Measurements from ENCODE around the gene MKS1. TPM values are rescaled to one million over a fixed set of nuclear protein-coding genes. Genes with fewer than 3 reads are reported as not detected.

Gene MKS1
- total RNA-seq, 4 donors from 2014 or later = 2.2 to 6.7 (median 2.8) TPM

DNA sequence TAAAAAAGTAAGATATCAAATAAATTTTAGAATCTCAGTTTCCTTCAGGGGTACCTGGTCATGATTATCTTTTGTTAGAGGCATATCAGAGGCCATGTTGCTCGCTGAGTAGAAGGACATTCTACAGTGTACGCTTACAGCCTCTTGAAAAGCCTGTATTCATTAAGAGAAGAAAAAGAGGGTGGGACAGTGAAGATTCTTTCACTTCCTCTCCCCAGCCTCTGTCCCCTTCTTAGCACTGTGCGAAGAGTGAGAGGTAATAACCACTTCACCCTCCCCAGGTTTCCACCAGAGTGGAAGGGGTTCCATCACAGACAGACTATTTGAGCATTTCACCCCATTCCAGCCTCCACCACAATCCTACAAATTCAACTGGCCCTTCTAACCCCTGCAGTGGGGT lies 14.5 kb upstream of the MKS1 start:
- in situ Hi-C loops (cut with MboI; ENCODE audit: low sequenced_read_pairs in 4 of 4) (no loop called here), intact Hi-C loops (cut with DNase I; ENCODE audit: low total_unique reads) (no loop called here)
- H3K4me1 ChIP-seq = no peaks in the 10 kb centered on the region
- TF ChIP-seq, protein P1, sequence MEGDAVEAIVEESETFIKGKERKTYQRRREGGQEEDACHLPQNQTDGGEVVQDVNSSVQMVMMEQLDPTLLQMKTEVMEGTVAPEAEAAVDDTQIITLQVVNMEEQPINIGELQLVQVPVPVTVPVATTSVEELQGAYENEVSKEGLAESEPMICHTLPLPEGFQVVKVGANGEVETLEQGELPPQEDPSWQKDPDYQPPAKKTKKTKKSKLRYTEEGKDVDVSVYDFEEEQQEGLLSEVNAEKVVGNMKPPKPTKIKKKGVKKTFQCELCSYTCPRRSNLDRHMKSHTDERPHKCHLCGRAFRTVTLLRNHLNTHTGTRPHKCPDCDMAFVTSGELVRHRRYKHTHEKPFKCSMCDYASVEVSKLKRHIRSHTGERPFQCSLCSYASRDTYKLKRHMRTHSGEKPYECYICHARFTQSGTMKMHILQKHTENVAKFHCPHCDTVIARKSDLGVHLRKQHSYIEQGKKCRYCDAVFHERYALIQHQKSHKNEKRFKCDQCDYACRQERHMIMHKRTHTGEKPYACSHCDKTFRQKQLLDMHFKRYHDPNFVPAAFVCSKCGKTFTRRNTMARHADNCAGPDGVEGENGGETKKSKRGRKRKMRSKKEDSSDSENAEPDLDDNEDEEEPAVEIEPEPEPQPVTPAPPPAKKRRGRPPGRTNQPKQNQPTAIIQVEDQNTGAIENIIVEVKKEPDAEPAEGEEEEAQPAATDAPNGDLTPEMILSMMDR (IDR thresholded peaks at IDR 0.05 in 4 of 5, conservative IDR thresholded peaks at IDR 0.05 in 1 of 5) = no peak
- no peak for TF ChIP-seq POLR2A (IDR thresholded peaks at IDR 0.05)
- H3K4me3 ChIP-seq = no peak overlapping the region
- no peaks in the 10 kb centered on the region for H3K9me3 ChIP-seq
- no peak overlapping the region for H3K27ac ChIP-seq
- H3K36me3 ChIP-seq = no peaks in the 10 kb centered on the region
- DNase-seq = no peak
- no peak for ATAC-seq
- peaks cover 0 to 16% (median 12%) of the 10 kb centered on the region in 3 donors for H3K27me3 ChIP-seq

DNA sequence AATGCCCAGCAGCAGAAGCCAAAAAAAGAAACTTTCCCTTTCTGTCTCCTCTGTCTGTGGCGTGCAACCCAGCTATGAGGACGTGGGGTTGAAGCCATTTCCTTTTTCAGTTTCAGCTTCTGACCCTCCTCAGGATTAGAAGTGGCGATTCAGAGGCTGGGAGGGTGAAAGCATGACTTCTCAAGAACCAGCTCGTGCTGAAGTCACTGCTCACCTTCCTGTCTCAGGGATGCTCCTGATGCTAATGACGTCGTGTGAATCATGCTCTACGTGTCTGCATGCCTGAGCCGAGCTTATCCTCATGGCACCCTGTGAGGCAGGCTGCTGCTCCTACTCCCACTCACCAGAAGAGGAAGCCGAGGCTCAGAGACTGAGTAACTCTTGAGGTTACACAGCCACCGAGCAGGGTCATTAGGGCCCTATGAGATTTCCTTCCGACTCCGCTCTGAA lies 13.7 kb upstream of the MKS1 start:
- Histone ChIP-seq H3K4me3 (no peak overlapping the region), H3K36me3 (no peaks in the 10 kb centered on the region), H3K27ac (no peak overlapping the region), H3K4me1 (no peaks in the 10 kb centered on the region), H3K27me3 (peaks cover 0 to 16% (median 12%) of the 10 kb centered on the region in 3 donors), H3K9me3 (no peaks in the 10 kb centered on the region)
- intact Hi-C loops (cut with DNase I; ENCODE audit: low total_unique reads) (no loop called here), in situ Hi-C loops (cut with MboI; ENCODE audit: low sequenced_read_pairs in 4 of 4) (no loop called here)
- DNase-seq (no peak), ATAC-seq (no peak)
- no peak for TF ChIP-seq POLR2A (IDR thresholded peaks at IDR 0.05)
- TF ChIP-seq, protein P1 (IDR thresholded peaks at IDR 0.05 in 4 of 5, conservative IDR thresholded peaks at IDR 0.05 in 1 of 5) = no peak

DNA sequence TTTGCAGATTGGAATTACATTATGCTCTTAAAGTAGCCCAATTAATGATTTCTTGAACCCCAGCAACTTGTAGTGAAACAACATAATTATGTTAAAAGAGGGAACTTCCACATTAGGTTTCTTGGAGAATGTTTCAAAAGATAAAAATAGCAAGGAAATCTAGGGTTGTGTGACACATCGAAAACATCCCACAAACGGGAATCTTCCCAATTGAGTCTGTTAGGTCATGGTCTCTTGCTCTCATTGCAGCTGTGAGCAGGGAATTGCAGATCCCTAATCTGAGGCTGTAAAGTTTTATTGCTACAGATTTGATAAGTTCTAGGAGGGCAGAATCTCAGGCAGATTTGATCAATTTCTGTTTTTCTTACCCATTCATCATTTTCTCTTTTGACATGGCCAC lies 12.6 kb upstream of the MKS1 start:
- in situ Hi-C loops (cut with MboI; ENCODE audit: low sequenced_read_pairs in 4 of 4) (no loop called here), intact Hi-C loops (cut with DNase I; ENCODE audit: low total_unique reads) (no loop called here)

DNA sequence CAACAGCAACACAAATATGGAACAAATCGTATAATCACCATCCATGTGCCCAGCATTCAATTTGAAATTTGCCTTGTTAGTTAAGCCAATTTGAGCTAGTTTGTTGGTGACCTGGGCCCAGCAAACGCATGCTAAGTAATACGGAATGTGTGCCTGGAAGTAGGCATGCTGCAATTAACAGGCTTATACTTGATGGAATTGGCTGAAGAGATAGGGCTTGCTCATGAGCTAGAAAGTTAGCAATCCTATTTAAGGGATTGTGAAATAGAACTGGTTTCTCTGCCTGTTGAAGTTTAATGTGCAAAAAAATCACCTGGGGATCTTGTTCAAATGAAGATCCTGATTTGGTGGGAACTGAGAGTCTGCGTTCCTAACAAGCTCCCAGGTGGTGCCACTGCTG lies 10.8 kb upstream of the MKS1 start:
- Histone ChIP-seq H3K9me3 (no peaks in the 10 kb centered on the region), H3K4me1 (no peaks in the 10 kb centered on the region), H3K4me3 (no peak overlapping the region), H3K27ac (no peak overlapping the region), H3K27me3 (peaks cover 0 to 10% (median 0%) of the 10 kb centered on the region in 3 donors), H3K36me3 (no peaks in the 10 kb centered on the region)
- TF ChIP-seq, protein P1 (IDR thresholded peaks at IDR 0.05 in 4 of 5, conservative IDR thresholded peaks at IDR 0.05 in 1 of 5) = no peak
- TF ChIP-seq POLR2A (IDR thresholded peaks at IDR 0.05) = no peak
- DNase-seq (no peak), ATAC-seq (no peak)
- in situ Hi-C loops (cut with MboI; ENCODE audit: low sequenced_read_pairs in 4 of 4) (no loop called here), intact Hi-C loops (cut with DNase I; ENCODE audit: low total_unique reads) (no loop called here)

More for the DNA sequence above, 12.6 kb upstream of the MKS1 start:
- H3K4me3 ChIP-seq = no peak overlapping the region
- TF ChIP-seq, protein P1 (IDR thresholded peaks at IDR 0.05 in 4 of 5, conservative IDR thresholded peaks at IDR 0.05 in 1 of 5) = no peak
- TF ChIP-seq POLR2A (IDR thresholded peaks at IDR 0.05) = no peak
- H3K4me1 ChIP-seq = no peaks in the 10 kb centered on the region
- DNase-seq (no peak), ATAC-seq (no peak)
- H3K9me3 ChIP-seq = no peaks in the 10 kb centered on the region
- H3K36me3 ChIP-seq = no peaks in the 10 kb centered on the region
- no peak overlapping the region for H3K27ac ChIP-seq
- H3K27me3 ChIP-seq = peaks cover 0 to 16% (median 12%) of the 10 kb centered on the region in 3 donors

DNA sequence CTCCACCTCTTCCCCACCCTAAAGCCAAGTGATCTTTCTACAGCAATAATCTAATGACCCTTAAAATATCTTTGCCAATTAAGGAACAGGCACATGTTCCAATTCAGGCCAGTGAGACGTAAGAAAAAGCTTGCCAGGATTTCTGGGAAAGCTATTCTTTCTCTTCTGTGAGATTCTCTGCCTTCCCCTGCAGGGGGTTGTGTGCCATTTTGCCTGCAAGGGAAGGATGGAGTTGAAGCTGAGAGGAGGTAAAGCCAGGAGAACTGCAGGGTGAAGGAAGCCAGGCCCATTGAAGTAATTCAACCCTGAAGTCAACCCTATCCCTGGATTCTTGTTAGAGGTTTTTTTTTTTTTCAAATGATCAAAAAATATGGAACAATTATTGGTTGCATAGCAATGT lies 10.3 kb upstream of the MKS1 start:
- no peak for TF ChIP-seq POLR2A (IDR thresholded peaks at IDR 0.05)
- TF ChIP-seq, protein P1 (IDR thresholded peaks at IDR 0.05 in 4 of 5, conservative IDR thresholded peaks at IDR 0.05 in 1 of 5) = no peak
- Histone ChIP-seq H3K4me1 (no peaks in the 10 kb centered on the region), H3K9me3 (no peaks in the 10 kb centered on the region), H3K27me3 (peaks cover 0 to 7% (median 0%) of the 10 kb centered on the region in 3 donors), H3K27ac (no peak overlapping the region), H3K36me3 (no peaks in the 10 kb centered on the region), H3K4me3 (no peak overlapping the region)
- DNase-seq = no peak
- ATAC-seq = no peak
- in situ Hi-C loops (cut with MboI; ENCODE audit: low sequenced_read_pairs in 4 of 4) (no loop called here), intact Hi-C loops (cut with DNase I; ENCODE audit: low total_unique reads) (no loop called here)

Data from gastrocnemius medialis (tissue), 4 donors.